Umbilical cord (tissue), 2 donors: Measurements from ENCODE around the gene LRCH3. TPM values are rescaled to one million over a fixed set of nuclear protein-coding genes. Genes with fewer than 3 reads are reported as not detected.
"Not testable (repeated sequence)": the region's sequence is repeated elsewhere in the genome, so short reads cannot be mapped to it uniquely, and the experiment has no call there.

Source experiments
- DNase-seq: peaks from one replicate; pipeline ENCODE4 v3.0.0-alpha.2; 2015; ENCODE audit warnings: low spot score
- total RNA-seq: library from RNA; depleted of rRNA; stranded (reverse); fragments of >200 nt; gene quantifications from one replicate; pipeline ENCODE4 v1.2.3, GENCODE V29; 2014; ENCODE audit warnings: low replicate concordance; ENCODE audit not compliant: insufficient read depth

LRCH3 gene
- total RNA-seq, 1 donor from 2014 or later = 33.7 TPM

DNA sequence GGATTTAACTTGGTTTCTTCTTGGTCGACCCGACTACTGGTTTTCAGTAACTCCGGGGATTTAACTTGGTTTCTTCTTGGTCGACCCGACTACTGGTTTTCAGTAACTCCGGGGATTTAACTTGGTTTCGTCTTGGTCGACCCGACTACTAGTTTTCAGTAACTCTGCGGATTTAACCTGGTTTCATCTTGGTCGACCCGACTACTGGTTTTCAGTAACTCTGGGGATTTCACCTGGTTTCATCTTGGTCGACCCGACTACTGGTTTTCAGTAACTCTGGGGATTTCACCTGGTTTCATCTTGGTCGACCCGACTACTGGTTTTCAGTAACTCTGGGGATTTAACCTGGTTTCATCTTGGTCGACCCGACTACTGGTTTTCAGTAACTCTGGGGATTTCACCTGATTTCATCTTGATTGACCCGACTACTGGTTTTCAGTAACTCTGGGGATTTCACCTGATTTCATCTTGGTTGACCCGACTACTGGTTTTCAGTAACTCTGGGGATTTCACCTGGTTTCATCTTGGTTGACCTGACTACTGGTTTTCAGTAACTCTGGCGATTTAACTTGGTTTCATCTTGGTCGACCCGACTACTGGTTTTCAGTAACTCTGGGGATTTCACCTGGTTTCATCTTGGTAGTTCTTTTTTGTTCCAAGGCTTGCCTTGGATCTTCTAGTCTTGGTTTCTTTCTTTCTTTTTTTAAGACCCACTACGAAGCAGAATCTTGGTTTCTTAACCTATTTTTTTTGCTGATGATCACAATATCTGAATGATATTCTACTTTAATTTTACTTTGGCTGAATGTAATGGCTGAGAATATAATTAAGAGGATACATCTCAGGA, 130.6 kb downstream of the LRCH3 start:
- not testable (repeated sequence) for DNase-seq

DNA sequence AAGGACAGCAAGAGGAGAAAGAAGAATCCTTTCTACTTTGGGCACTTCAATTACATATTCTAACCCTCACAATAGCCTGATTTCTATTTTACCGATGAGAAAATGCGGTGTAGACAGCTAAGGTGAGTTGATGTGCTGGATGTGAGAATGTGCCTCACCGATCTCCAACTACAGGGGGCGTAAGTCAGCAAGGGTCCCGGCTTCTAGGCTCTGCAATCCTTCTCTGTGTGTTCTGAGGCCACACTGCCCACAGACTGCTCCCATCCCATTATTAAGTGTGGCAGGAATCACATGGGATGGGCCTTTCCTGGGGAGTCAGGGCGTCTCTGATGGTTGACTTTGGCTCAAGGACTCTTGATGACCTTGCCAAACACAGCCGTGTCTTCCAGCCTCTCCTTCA, 135.4 kb downstream of the LRCH3 start:
- DNase-seq = no peak

DNA sequence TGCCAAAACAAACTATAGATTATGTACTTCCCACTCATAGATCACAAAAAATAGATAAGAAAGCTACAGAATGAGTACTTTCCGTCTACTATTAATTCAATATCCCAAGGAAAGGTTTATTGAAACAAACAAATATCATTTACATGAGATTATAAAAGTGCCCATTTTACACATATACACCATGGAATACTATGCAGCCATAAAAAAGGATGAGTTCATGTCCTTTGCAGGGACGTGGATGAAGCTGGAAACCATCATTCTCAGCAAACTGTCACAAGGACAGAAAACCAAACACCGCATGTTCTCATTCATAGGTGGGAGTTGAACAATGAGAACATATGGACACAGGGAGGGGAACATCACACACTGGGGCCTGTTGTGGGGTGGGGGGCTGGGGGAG, 136.5 kb downstream of the LRCH3 start:
- DNase-seq = not testable (repeated sequence)

DNA sequence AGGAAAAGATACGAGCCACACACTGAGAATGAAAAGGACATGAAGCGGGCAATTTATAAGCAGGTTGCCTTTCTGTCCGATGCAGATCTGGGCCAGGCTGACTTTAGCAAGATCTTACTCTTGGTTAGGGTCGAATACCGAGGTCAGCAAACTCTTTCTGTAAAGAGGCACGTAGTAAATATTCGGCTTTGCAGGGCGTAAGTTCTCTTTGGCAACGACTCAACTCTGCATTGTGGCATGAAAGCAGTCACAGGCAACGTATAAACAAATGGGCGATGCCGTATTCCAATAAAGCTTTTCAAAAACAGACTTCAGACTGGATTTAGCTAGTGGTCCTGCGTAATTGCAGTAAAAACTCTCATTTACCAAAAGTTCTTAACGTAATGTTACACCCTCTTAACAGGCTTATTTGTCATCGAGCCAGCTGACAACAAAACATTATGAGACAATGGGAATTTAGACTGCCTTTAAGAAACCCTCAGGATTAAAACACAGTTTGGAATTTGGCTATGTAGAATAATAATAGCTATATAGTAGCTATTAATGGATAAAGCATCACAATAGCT, 145.8 kb downstream of the LRCH3 start:
- DNase-seq = no peak

Other genes starting within 250 kb of the LRCH3 start
- gene BDH1, start 235.3 kb upstream of the LRCH3 start, total RNA-seq = 7.2 TPM
- gene RUBCN, start 54.4 kb upstream of the LRCH3 start, total RNA-seq = 12.3 TPM
- 150 TPM for gene FYTTD1, start 41.4 kb upstream of the LRCH3 start, total RNA-seq
- 827 TPM for gene RPL35A, start 158.9 kb downstream of the LRCH3 start, total RNA-seq
- gene LMLN, start 169.0 kb downstream of the LRCH3 start, total RNA-seq = 27.7 TPM